ENCODE results near the gene TRAF3.

The TRAF3 gene

DNA sequence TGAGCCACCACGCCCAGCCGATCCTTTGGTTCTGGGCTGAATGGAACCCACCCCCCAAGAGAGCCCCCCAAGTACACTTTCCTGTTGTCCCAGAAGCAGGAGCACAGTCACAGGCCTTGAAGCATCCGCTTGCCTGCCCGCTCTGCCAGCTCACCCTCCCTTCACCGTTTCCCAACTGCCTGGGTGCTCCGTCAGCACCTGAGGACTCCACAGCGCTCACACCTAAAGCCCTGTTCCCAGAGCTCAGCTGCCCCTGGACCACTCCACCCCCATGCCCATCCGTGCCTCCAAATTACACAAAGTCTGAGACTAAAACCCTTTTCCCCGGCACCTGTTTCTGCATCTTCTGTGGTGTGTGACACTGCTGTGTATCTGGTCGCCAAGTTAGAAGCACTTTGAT, 44.3 kb upstream of the TRAF3 start:
- DNase-seq (ENCODE audit: low read depth), result no peak
- no peak overlapping the region for H3K4me3 ChIP-seq (ENCODE audit: low read depth, low read length)
- TF ChIP-seq, protein P1, sequence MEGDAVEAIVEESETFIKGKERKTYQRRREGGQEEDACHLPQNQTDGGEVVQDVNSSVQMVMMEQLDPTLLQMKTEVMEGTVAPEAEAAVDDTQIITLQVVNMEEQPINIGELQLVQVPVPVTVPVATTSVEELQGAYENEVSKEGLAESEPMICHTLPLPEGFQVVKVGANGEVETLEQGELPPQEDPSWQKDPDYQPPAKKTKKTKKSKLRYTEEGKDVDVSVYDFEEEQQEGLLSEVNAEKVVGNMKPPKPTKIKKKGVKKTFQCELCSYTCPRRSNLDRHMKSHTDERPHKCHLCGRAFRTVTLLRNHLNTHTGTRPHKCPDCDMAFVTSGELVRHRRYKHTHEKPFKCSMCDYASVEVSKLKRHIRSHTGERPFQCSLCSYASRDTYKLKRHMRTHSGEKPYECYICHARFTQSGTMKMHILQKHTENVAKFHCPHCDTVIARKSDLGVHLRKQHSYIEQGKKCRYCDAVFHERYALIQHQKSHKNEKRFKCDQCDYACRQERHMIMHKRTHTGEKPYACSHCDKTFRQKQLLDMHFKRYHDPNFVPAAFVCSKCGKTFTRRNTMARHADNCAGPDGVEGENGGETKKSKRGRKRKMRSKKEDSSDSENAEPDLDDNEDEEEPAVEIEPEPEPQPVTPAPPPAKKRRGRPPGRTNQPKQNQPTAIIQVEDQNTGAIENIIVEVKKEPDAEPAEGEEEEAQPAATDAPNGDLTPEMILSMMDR (conservative IDR thresholded peaks at IDR 0.05; ENCODE audit: low read depth, low read length), result no peak

DNA sequence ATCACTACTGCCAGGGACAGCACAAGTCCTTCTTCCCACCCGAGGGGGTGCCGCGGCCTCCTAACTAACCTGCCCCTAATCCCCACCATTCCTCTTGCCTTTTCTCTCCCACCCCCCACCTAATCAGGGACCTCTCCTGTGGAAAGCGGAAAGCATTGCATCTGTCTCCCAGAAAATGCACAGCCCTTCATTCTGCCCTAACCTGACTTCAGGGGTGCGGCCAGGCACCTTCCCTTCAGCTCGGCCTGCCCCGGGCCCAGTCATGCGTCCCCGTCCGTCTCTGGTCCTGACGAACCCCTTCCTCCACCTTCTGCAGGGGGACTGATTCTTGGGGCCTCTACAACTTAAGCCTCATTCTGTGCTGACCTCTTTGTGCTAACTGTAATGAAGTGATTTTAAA, 43.9 kb upstream of the TRAF3 start:
- H3K4me3 ChIP-seq (ENCODE audit: low read depth, low read length), result no peak overlapping the region
- TF ChIP-seq, protein P1 (conservative IDR thresholded peaks at IDR 0.05; ENCODE audit: low read depth, low read length), result no peak
- DNase-seq (ENCODE audit: low read depth), result no peak

DNA sequence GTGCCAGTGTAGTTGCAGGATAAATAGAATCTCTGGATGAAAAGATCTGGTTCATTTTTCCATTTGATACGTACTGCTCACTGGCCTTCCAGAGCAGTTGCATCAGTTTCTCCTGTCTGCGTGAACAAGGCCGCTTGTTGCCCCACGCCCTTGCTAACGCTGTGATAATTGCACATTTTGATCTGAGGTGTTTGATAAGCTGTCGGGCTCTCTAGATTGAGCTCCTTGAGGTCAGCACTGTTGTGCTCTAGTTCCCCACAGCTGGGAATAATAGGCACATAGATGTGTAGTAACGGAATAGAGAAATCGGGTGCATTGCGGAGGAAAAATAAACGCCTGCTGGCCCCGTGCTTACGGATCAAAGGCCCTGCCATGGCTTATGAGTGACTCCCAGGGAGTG, 42.8 kb upstream of the TRAF3 start:
- no peak for DNase-seq (ENCODE audit: low read depth)
- no peak overlapping the region for H3K4me3 ChIP-seq (ENCODE audit: low read depth, low read length)
- TF ChIP-seq, protein P1 (conservative IDR thresholded peaks at IDR 0.05; ENCODE audit: low read depth, low read length), result no peak

DNA sequence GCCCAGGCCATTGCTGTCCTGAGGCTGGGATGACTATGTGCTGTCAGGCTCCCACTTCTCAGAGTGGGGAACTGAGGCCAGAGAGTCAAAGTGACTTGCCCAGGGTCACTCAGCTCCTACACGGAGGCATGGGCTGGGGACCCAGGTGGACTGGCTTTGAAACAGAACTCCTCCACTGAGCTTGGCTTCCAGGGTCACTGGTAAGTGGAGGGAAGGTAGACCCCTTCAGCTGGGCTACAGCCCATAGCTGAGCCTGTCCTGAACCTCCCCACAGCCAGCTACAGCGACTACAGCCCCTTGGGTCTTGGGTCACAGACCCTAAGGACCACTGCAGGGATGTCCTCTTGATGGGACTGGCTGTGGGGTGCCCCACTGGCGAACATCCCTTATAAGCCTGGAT, 40.3 kb upstream of the TRAF3 start:
- H3K4me3 ChIP-seq (ENCODE audit: low read depth, low read length), result no peak overlapping the region
- no peak for DNase-seq (ENCODE audit: low read depth)
- TF ChIP-seq, protein P1 (conservative IDR thresholded peaks at IDR 0.05; ENCODE audit: low read depth, low read length), result no peak

DNA sequence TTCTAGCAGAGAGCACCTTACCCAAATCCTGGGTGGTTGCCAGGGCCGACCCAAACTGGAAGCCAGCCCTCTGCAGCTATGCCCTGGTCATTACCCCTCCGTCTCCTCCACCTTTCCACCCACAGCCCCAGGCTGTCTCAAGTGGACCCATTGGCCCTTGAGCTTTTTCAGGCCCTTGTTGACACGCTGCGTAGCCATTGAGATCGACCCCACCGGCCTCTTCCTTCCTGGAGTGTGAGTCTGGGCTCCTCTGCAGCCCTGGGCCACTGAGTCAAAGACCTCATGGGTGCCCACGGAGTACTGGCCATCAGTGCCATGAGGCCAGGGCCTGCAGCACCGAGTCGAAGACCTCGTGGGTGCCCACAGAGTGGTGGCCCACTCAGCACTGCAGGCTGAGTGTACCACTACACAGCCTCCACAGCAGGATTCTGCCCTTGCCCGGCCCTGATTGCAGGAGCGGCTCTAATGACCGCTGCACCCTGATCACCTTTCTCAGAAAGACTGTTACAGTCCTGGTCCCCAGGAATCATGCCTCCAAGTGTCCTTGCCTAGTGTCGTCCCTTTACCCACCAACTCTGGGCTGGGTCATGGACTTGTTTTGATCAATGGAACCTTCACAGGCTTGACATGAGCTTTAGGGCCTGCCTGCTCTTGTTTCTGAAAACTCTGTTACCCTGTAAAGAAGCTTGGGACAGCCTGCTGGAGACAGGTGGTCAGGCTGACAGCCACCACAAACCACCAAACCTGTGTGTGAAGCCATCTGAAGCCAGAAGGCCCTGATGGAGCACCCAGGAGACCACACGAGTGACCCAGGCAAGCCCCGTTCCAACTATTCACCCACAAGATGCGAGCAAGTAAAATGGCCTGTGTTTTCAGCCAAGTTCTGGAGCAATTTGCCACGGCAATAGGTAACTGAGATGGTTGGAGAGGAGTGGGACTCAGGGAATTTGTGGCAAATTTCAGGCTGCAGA, 39.6 kb upstream of the TRAF3 start:
- no peak overlapping the region for H3K4me3 ChIP-seq (ENCODE audit: low read depth, low read length)
- DNase-seq (ENCODE audit: low read depth), result no peak

DNA sequence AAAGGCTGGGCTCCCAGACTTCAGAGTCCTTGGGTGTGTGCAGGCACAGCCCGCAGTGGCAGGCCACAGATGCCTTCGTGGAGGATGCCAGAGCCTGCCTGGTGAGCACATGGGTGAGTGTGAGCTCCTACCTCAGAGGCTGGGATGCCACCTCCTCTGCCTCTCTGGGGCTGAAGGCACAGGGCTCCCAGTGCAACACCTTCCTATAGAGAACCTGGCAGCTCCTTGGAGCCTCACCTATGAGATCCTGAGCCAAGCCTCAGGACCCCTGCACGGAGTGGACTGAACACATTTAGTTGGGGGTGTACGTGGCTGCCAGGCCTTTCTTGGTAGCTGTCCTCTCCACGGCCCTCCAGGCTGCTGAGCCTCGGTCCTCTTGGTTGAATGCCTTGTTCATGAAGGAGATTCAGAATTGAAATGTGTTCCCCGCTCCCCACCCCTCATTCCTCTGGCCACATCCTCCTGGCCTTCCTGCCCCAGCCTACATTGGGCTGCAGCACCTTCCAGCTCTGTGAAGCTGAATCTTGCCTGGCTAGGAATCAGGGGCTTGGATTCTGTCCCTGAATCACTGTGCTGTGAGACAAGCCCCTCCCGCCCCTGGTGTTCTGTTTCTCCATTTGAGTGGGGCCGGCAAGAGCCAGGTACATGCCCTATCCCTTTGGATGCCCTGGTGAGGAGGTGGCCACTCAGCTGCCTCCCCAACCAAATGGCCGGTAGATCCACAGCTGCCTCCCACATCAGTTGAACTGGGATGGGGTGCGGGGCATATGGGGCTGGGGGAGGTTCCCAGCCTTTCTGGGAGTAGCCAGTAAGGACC, 38.7 kb upstream of the TRAF3 start:
- no peak overlapping the region for H3K4me3 ChIP-seq (ENCODE audit: low read depth, low read length)
- DNase-seq (ENCODE audit: low read depth), result no peak
- TF ChIP-seq, protein P1 (conservative IDR thresholded peaks at IDR 0.05; ENCODE audit: low read depth, low read length), result no peak

More for the DNA sequence above, 39.6 kb upstream of the TRAF3 start:
- TF ChIP-seq, protein P1 (conservative IDR thresholded peaks at IDR 0.05; ENCODE audit: low read depth, low read length), result no peak
